ENCODE results near the gene CD151. TPM values are rescaled to one million over a fixed set of nuclear protein-coding genes. Genes with fewer than 3 reads are reported as not detected.

Gene CD151
- total RNA-seq, 2 experiments from 2014 or later: 20.2 to 20.8 TPM

DNA sequence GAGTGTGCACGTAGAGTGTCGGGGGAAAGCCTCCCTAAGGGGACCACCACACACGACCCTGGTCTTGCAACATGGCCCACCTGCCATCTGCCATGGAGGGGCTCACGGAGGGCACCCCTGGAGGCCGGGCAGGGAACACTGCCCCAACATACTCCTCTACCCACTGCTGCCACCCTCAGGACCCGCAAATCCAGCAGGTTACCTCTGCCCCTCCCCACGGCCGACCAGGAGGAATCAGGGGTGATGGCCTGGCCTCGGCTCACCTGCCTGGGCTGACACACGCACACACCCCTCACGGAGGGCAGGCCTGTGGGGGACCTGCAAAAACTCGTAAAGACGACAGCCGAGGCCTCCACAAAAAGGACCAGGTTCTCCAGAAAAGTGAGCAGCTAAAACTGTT, 47.7 kb downstream of the CD151 start:
- intact Hi-C loops (cut with DNase I, micrococcal nuclease): no loop called here
- no peaks in the 10 kb centered on the region for H3K27me3 Mint-ChIP-seq
- TF ChIP-seq, protein P1, sequence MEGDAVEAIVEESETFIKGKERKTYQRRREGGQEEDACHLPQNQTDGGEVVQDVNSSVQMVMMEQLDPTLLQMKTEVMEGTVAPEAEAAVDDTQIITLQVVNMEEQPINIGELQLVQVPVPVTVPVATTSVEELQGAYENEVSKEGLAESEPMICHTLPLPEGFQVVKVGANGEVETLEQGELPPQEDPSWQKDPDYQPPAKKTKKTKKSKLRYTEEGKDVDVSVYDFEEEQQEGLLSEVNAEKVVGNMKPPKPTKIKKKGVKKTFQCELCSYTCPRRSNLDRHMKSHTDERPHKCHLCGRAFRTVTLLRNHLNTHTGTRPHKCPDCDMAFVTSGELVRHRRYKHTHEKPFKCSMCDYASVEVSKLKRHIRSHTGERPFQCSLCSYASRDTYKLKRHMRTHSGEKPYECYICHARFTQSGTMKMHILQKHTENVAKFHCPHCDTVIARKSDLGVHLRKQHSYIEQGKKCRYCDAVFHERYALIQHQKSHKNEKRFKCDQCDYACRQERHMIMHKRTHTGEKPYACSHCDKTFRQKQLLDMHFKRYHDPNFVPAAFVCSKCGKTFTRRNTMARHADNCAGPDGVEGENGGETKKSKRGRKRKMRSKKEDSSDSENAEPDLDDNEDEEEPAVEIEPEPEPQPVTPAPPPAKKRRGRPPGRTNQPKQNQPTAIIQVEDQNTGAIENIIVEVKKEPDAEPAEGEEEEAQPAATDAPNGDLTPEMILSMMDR (IDR thresholded peaks at IDR 0.05): no peak
- no peak for DNase-seq
- Histone ChIP-seq H3K4me3 (ENCODE audit: low read length) (no peak overlapping the region), H3K9me3 (ENCODE audit: control insufficient read depth in 1 of 2, insufficient read depth in 1 of 2, low read length in 2 of 2) (no peaks in the 10 kb centered on the region), H3K4me1 (ENCODE audit: insufficient read depth, low read length) (no peaks in the 10 kb centered on the region), H3K27ac (ENCODE audit: low read depth in 1 of 2, low read length in 2 of 2) (no peak overlapping the region), H3K27me3 (ENCODE audit: control insufficient read depth in 1 of 2, insufficient read depth in 2 of 2, low read length in 2 of 2) (no peaks in the 10 kb centered on the region), H3K36me3 (ENCODE audit: insufficient read depth, low read length) (peaks cover 14% of the 10 kb centered on the region)
- no peak for ATAC-seq (ENCODE audit: poor library complexity)
- H3K4me3 Mint-ChIP-seq: no peak overlapping the region
- no peaks in the 10 kb centered on the region for H3K9me3 Mint-ChIP-seq
- POLR2A ChIA-PET: no interaction called here
- no peak overlapping the region for H3K27ac Mint-ChIP-seq
- no peaks in the 10 kb centered on the region for H3K4me1 Mint-ChIP-seq (ENCODE audit: low read depth)
- peaks cover 30% of the 10 kb centered on the region for H3K36me3 Mint-ChIP-seq (ENCODE audit: low read depth)
- CTCF ChIA-PET: no interaction called here

DNA sequence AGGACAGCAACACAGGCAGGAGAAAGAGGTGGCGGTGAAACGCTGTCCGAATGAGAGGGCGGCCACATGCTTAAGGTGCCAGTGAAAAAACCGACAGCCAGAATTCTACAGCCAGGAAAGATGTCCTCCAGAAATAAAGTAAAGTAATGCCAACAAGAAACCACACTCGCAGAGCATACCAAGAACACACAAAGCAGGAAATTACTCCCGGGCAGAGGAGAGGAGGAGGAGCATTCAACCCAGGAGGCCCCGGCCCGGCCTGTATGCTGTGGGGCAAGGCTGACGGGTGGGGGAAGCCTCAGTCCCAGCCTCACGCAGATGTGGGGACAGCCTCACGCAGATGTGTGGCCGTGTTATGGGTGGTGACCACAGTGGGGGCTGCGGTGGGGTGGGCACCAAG, 49.8 kb downstream of the CD151 start:
- no peak overlapping the region for H3K27ac ChIP-seq (ENCODE audit: low read depth in 1 of 2, low read length in 2 of 2)
- Mint-ChIP-seq H3K4me1 (ENCODE audit: low read depth) (no peaks in the 10 kb centered on the region), H3K9me3 (no peaks in the 10 kb centered on the region), H3K36me3 (ENCODE audit: low read depth) (peaks cover 36% of the 10 kb centered on the region), H3K27me3 (no peaks in the 10 kb centered on the region), H3K4me3 (no peak overlapping the region), H3K27ac (no peak overlapping the region)
- ChIA-PET POLR2A (no interaction called here), CTCF (no interaction called here)
- ATAC-seq (ENCODE audit: poor library complexity) (no peak), DNase-seq (no peak)
- H3K36me3 ChIP-seq (ENCODE audit: insufficient read depth, low read length): peaks cover 8% of the 10 kb centered on the region
- no peak overlapping the region for H3K4me3 ChIP-seq (ENCODE audit: low read length)
- no peaks in the 10 kb centered on the region for H3K4me1 ChIP-seq (ENCODE audit: insufficient read depth, low read length)
- H3K27me3 ChIP-seq (ENCODE audit: control insufficient read depth in 1 of 2, insufficient read depth in 2 of 2, low read length in 2 of 2): no peaks in the 10 kb centered on the region
- no peaks in the 10 kb centered on the region for H3K9me3 ChIP-seq (ENCODE audit: control insufficient read depth in 1 of 2, insufficient read depth in 1 of 2, low read length in 2 of 2)
- TF ChIP-seq, protein P1 (IDR thresholded peaks at IDR 0.05): no peak
- intact Hi-C loops (cut with DNase I, micrococcal nuclease): no loop called here

DNA sequence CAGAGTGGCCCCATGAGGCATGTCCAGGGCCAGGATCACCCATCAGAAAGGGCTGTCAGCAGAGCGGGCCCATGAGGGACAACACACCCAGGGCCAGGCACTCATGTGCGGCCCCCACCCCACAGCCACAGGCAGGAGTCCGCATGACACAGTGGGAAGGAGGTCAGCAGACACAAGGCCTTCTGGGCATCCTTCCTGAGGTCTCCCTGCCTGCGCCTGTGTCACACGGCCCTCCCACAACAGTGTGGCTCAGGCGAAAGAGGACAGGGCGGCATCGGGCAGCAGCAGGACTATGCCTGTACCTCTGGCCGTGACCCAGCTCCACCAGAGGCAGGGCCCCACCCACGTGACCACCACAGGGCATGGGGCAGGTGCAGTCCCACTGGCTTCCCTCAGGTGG, 50.8 kb downstream of the CD151 start:
- DNase-seq: no peak
- H3K36me3 Mint-ChIP-seq (ENCODE audit: low read depth): peaks cover 37% of the 10 kb centered on the region
- no peak for ATAC-seq (ENCODE audit: poor library complexity)
- H3K27ac ChIP-seq (ENCODE audit: low read depth in 1 of 2, low read length in 2 of 2): no peak overlapping the region
- H3K36me3 ChIP-seq (ENCODE audit: insufficient read depth, low read length): peaks cover 8% of the 10 kb centered on the region
- H3K27me3 ChIP-seq (ENCODE audit: control insufficient read depth in 1 of 2, insufficient read depth in 2 of 2, low read length in 2 of 2): no peaks in the 10 kb centered on the region
- H3K27ac Mint-ChIP-seq: no peak overlapping the region
- no peak overlapping the region for H3K4me3 Mint-ChIP-seq
- ChIA-PET POLR2A (no interaction called here), CTCF (no interaction called here)
- H3K27me3 Mint-ChIP-seq: no peaks in the 10 kb centered on the region
- no peaks in the 10 kb centered on the region for H3K9me3 Mint-ChIP-seq
- TF ChIP-seq, protein P1 (IDR thresholded peaks at IDR 0.05): no peak
- intact Hi-C loops (cut with DNase I, micrococcal nuclease): no loop called here
- H3K9me3 ChIP-seq (ENCODE audit: control insufficient read depth in 1 of 2, insufficient read depth in 1 of 2, low read length in 2 of 2): no peaks in the 10 kb centered on the region
- H3K4me1 Mint-ChIP-seq (ENCODE audit: low read depth): no peaks in the 10 kb centered on the region
- no peaks in the 10 kb centered on the region for H3K4me1 ChIP-seq (ENCODE audit: insufficient read depth, low read length)
- no peak overlapping the region for H3K4me3 ChIP-seq (ENCODE audit: low read length)

Measured in CD4-positive, alpha-beta T cell (primary cell).